Calu3 (cell line): ENCODE results near the gene EIF2D. TPM values are rescaled to one million over a fixed set of nuclear protein-coding genes. Genes with fewer than 3 reads are reported as not detected.

Experiments used
- BruUV-seq: library from RNA; stranded (reverse); fragments of 400-500 nt; replicated peaks from 2 replicates; lab custom pipeline; 2021; lab: Mats Ljungman, UMichigan
- CTCF ChIA-PET: fragments of 300-600 bp; sonication (Branson Sonifier 250); formaldehyde crosslinking; loops from one replicate; lab custom pipeline; 2022; ENCODE audit warnings: antibody characterized with exemption; lab: Charles Lee
- DNase-seq: peaks from one replicate; pipeline ENCODE4 v3.0.0; 2022
- H3K27ac Mint-ChIP-seq: one replicate; pipeline ENCODE4 v1.8.0; 2022; ENCODE audit warnings: mixed read lengths; ENCODE audit not compliant: unreplicated experiment
- H3K27me3 Mint-ChIP-seq: one replicate; pipeline ENCODE4 v1.8.0; 2022; ENCODE audit warnings: mixed read lengths; ENCODE audit not compliant: unreplicated experiment
- H3K36me3 Mint-ChIP-seq: one replicate; pipeline ENCODE4 v1.8.0; 2022; ENCODE audit warnings: mild to moderate bottlenecking, moderate library complexity, mixed read lengths; ENCODE audit not compliant: insufficient read depth, unreplicated experiment
- H3K4me1 Mint-ChIP-seq: one replicate; pipeline ENCODE4 v1.8.0; 2022; ENCODE audit warnings: mild to moderate bottlenecking, low read depth, mixed read lengths; ENCODE audit not compliant: unreplicated experiment
- H3K4me3 Mint-ChIP-seq: one replicate; pipeline ENCODE4 v1.8.0; 2022; ENCODE audit warnings: mild to moderate bottlenecking, low read depth, moderate library complexity, mixed read lengths; ENCODE audit not compliant: unreplicated experiment
- H3K9me3 Mint-ChIP-seq: one replicate; pipeline ENCODE4 v1.8.0; 2022; ENCODE audit warnings: low read depth, mixed read lengths; ENCODE audit not compliant: unreplicated experiment
- intact Hi-C: fragments of 100-400 bp; cut with micrococcal nuclease; formaldehyde crosslinking; loops from one replicate; pipeline ENCODE4 v1.10.0; 2022; ENCODE audit not compliant: unreplicated experiment
- total RNA-seq: library from RNA; stranded (reverse); gene quantifications from 2 replicates; pipeline ENCODE4 v1.2.3, GENCODE V29; 2022
- TF ChIP-seq, protein P1 (sequence below): fragments of 200-600 bp; IDR thresholded peaks from one replicate; pipeline ENCODE4 v1.8.0; 2022; ENCODE audit warnings: antibody characterized with exemption; ENCODE audit not compliant: unreplicated experiment

EIF2D gene
- total RNA-seq, 1 experiment from 2014 or later = 45.1 TPM

DNA sequence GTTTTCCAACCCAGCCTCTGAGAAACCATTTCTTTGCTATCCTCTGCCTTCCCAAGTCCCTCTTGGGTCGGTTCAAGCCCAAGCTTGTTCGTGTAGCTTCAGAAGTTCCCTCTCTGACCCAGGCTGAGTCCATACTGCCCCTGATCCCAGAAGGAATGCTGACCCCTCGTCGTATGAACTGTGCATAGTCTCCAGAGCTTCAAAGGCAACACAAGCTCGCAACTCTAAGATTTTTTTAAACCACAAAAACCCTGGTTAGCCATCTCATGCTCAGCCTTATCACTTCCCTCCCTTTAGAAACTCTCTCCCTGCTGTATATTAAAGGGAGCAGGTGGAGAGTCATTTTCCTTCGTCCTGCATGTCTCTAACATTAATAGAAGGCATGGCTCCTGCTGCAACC, 23.8 kb downstream of the EIF2D start:
- Mint-ChIP-seq H3K27ac (no peak overlapping the region), H3K4me1 (no peaks in the 10 kb centered on the region), H3K27me3 (peaks cover 6% of the 10 kb centered on the region), H3K36me3 (peaks cover 19% of the 10 kb centered on the region), H3K4me3 (no peak overlapping the region), H3K9me3 (no peaks in the 10 kb centered on the region)
- no peak for DNase-seq
- intact Hi-C loops = no loop called here
- TF ChIP-seq, protein P1, sequence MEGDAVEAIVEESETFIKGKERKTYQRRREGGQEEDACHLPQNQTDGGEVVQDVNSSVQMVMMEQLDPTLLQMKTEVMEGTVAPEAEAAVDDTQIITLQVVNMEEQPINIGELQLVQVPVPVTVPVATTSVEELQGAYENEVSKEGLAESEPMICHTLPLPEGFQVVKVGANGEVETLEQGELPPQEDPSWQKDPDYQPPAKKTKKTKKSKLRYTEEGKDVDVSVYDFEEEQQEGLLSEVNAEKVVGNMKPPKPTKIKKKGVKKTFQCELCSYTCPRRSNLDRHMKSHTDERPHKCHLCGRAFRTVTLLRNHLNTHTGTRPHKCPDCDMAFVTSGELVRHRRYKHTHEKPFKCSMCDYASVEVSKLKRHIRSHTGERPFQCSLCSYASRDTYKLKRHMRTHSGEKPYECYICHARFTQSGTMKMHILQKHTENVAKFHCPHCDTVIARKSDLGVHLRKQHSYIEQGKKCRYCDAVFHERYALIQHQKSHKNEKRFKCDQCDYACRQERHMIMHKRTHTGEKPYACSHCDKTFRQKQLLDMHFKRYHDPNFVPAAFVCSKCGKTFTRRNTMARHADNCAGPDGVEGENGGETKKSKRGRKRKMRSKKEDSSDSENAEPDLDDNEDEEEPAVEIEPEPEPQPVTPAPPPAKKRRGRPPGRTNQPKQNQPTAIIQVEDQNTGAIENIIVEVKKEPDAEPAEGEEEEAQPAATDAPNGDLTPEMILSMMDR = no peak
- no TSS peak for BruUV-seq
- CTCF ChIA-PET = interaction anchor here (0.5 kb wide), 1 partner anchor 625 kb away, joined by 3 read pairs; no protein-coding TSS in a partner anchor

DNA sequence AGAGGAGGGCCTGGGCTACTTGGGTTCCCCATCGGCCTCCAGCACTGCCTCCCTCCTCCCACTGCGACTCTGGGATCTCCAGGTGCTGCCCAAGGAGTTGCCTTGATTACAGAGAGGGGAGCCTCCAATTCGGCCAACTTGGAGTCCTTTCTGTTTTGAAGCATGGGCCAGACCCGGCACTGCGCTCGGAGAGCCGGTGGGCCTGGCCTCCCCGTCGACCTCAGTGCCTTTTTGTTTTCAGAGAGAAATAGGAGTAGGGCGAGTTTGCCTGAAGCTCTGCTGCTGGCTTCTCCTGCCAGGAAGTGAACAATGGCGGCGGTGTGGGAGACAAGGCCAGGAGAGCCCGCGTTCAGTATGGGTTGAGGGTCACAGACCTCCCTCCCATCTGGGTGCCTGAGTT, 24.4 kb downstream of the EIF2D start:
- H3K4me1 Mint-ChIP-seq = no peaks in the 10 kb centered on the region
- BruUV-seq = no TSS peak
- peaks cover 11% of the 10 kb centered on the region for H3K27me3 Mint-ChIP-seq
- H3K4me3 Mint-ChIP-seq = no peak overlapping the region
- TF ChIP-seq, protein P1 = no peak
- intact Hi-C loops = no loop called here
- CTCF ChIA-PET = interaction anchor here (0.5 to 0.9 kb wide), 4 partner anchors 25 to 1023 kb away, joined by 3 read pairs; no protein-coding TSS in a partner anchor
- H3K27ac Mint-ChIP-seq = no peak overlapping the region
- no peak for DNase-seq
- H3K36me3 Mint-ChIP-seq = peaks cover 16% of the 10 kb centered on the region
- H3K9me3 Mint-ChIP-seq = no peaks in the 10 kb centered on the region

DNA sequence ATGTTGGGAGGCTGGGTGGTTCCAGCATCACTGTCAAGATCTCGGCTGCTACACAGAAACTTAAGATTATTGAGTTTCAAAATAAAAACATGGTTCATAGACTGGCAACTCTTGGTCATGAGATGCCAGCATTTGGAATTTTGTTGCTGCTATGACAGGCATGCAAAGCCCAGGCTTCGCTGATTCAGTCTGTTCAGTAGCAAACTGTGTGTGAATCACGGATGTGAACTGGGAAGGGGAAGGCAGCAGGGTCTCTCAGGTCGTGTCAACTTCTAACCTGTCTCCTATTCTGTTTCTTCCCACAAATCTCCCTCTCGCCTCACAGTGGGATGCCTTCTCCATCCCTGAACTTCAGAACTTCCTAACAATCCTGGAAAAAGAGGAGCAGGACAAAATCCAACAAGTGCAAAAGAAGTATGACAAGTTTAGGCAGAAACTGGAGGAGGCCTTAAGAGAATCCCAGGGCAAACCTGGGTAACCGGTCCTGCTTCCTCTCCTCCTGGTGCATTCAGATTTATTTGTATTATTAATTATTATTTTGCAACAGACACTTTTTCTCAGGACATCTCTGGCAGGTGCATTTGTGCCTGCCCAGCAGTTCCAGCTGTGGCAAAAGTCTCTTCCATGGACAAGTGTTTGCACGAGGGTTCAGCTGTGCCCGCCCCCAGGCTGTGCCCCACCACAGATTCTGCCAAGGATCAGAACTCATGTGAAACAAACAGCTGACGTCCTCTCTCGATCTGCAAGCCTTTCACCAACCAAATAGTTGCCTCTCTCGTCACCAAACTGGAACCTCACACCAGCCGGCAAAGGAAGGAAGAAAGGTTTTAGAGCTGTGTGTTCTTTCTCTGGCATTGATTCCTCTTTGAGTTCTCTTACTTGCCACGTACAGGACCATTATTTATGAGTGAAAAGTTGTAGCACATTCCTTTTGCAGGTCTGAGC, 25.5 kb downstream of the EIF2D start:
- no peak overlapping the region for H3K4me3 Mint-ChIP-seq
- BruUV-seq = no TSS peak
- DNase-seq = no peak
- CTCF ChIA-PET = interaction anchor here (0.6 to 1.0 kb wide), 6 partner anchors 24 to 405 kb away, joined by 3 read pairs; no protein-coding TSS in a partner anchor
- peaks cover 8% of the 10 kb centered on the region for H3K36me3 Mint-ChIP-seq
- H3K27ac Mint-ChIP-seq = no peak overlapping the region
- H3K4me1 Mint-ChIP-seq = no peaks in the 10 kb centered on the region
- TF ChIP-seq, protein P1 = no peak
- no peaks in the 10 kb centered on the region for H3K9me3 Mint-ChIP-seq
- intact Hi-C loops = no loop called here
- peaks cover 11% of the 10 kb centered on the region for H3K27me3 Mint-ChIP-seq

DNA sequence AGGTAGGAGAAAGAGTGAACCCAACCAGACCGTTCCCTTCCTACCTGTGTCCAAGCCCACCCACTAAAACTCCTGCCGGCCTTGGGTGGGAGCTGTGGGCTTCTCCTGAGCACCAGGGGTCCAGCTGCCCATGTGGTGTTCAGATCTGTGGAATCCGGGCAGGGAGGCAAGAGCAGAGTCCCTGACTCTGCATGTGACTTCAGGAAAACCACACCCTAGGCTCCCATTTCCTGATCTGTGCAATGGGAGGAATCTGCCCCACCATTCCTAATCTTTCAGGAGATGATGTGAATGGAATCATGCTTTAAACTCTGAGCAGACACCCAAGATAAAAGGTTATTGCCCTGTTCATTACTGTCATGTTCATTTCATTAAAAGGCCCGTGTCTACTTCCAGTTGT, 27.6 kb downstream of the EIF2D start:
- CTCF ChIA-PET = interaction anchor here (2.0 to 3.2 kb wide), 3 partner anchors 29 to 106 kb away, joined by 4 to 26 read pairs (median 24); no protein-coding TSS in a partner anchor
- TSS peak; percentile 9 for BruUV-seq
- Mint-ChIP-seq H3K27ac (no peak overlapping the region), H3K27me3 (peaks cover 11% of the 10 kb centered on the region), H3K4me3 (no peak overlapping the region), H3K9me3 (no peaks in the 10 kb centered on the region), H3K36me3 (peaks cover 5% of the 10 kb centered on the region), H3K4me1 (no peaks in the 10 kb centered on the region)
- no peak for DNase-seq
- TF ChIP-seq, protein P1 = no peak
- intact Hi-C loops = loop anchor here (5.0 kb wide), 1 partner anchor 107 kb away; no protein-coding TSS in a partner anchor
